ENCODE results near the gene KIF13A.

DNA sequence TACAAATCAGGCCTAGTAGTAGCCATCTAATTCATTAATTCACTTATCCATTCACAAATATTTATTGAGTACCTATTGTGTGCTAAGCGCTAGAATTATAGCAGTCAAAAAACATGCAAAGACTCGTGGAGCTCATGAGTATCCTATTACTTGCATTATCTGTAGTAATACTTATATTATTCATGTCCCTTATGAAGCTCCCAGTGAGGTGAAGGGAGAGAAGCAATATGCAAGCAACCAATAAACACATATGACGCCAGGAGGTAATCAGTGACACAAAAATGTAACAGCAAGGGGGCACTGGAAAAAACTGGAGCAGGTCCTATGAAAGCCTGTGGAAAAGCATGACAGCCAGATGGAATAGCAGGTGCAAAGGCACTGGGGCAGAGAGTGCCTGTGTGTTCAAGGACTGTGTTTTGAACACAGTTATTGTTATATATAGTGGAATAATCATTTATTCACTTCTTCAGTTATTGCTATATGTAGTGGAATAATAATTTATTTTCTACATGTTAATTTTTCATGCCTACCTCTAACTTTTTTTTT lies 109.5 kb downstream of the KIF13A start:
- TF ChIP-seq, protein P1, sequence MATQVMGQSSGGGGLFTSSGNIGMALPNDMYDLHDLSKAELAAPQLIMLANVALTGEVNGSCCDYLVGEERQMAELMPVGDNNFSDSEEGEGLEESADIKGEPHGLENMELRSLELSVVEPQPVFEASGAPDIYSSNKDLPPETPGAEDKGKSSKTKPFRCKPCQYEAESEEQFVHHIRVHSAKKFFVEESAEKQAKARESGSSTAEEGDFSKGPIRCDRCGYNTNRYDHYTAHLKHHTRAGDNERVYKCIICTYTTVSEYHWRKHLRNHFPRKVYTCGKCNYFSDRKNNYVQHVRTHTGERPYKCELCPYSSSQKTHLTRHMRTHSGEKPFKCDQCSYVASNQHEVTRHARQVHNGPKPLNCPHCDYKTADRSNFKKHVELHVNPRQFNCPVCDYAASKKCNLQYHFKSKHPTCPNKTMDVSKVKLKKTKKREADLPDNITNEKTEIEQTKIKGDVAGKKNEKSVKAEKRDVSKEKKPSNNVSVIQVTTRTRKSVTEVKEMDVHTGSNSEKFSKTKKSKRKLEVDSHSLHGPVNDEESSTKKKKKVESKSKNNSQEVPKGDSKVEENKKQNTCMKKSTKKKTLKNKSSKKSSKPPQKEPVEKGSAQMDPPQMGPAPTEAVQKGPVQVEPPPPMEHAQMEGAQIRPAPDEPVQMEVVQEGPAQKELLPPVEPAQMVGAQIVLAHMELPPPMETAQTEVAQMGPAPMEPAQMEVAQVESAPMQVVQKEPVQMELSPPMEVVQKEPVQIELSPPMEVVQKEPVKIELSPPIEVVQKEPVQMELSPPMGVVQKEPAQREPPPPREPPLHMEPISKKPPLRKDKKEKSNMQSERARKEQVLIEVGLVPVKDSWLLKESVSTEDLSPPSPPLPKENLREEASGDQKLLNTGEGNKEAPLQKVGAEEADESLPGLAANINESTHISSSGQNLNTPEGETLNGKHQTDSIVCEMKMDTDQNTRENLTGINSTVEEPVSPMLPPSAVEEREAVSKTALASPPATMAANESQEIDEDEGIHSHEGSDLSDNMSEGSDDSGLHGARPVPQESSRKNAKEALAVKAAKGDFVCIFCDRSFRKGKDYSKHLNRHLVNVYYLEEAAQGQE (IDR thresholded peaks at IDR 0.05; ENCODE audit: unreplicated experiment) = no peak
- TF ChIP-seq EZH2phosphoT487 (IDR thresholded peaks at IDR 0.05; ENCODE audit: unreplicated experiment) (no peak), POLR2AphosphoS5 (IDR thresholded peaks at IDR 0.05; ENCODE audit: low read depth) (no peak), EZH2 (IDR thresholded peaks at IDR 0.05; ENCODE audit: low read depth, unreplicated experiment) (no peak), JUNB (IDR thresholded peaks at IDR 0.05; ENCODE audit: unreplicated experiment) (no peak), ZNF114 (CRISPR knock-in tag; IDR thresholded peaks at IDR 0.05) (no peak), CREB1 (CRISPR knock-in tag; IDR thresholded peaks at IDR 0.05; ENCODE audit: low read depth) (no peak), NANOG (IDR thresholded peaks at IDR 0.05; ENCODE audit: borderline replicate concordance) (no peak)
- TF ChIP-seq, protein P2, sequence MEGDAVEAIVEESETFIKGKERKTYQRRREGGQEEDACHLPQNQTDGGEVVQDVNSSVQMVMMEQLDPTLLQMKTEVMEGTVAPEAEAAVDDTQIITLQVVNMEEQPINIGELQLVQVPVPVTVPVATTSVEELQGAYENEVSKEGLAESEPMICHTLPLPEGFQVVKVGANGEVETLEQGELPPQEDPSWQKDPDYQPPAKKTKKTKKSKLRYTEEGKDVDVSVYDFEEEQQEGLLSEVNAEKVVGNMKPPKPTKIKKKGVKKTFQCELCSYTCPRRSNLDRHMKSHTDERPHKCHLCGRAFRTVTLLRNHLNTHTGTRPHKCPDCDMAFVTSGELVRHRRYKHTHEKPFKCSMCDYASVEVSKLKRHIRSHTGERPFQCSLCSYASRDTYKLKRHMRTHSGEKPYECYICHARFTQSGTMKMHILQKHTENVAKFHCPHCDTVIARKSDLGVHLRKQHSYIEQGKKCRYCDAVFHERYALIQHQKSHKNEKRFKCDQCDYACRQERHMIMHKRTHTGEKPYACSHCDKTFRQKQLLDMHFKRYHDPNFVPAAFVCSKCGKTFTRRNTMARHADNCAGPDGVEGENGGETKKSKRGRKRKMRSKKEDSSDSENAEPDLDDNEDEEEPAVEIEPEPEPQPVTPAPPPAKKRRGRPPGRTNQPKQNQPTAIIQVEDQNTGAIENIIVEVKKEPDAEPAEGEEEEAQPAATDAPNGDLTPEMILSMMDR (conservative IDR thresholded peaks at IDR 0.05; ENCODE audit: low read depth in 2 of 2) = no peak

All from GM23338 (cell line).